Activated CD4-positive, alpha-beta memory T cell treated with anti-CD3 and anti-CD28 coated beads for 36 hours (primary cell): ENCODE measurements around the gene TNFRSF12A. TPM values are rescaled to one million over a fixed set of nuclear protein-coding genes. Genes with fewer than 3 reads are reported as not detected.

ENCODE experiments used
- total RNA-seq, 2 experiments: library from RNA; stranded (reverse); gene quantifications; one replicate each; pipeline ENCODE4 v1.2.3, GENCODE V29; 2021

Gene TNFRSF12A
- total RNA-seq, 2 experiments from 2014 or later: 6.5 to 8.6 TPM

Other genes with a start within 250 kb of the TNFRSF12A start
- gene ELOB, start 243.1 kb upstream of the TNFRSF12A start, total RNA-seq: 100 to 1,000 TPM; 165 to 175 TPM
- gene PRSS33, start 232.8 kb upstream of the TNFRSF12A start, total RNA-seq: not detected
- not detected for gene PRSS41, start 221.9 kb upstream of the TNFRSF12A start, total RNA-seq
- 1 to 10 TPM; 4.7 to 6.2 TPM for gene PRSS21, start 203.1 kb upstream of the TNFRSF12A start, total RNA-seq
- 1 to 10 TPM; 2.6 to 3.0 TPM for gene ZG16B, start 190.1 kb upstream of the TNFRSF12A start, total RNA-seq
- gene PRSS22, start 162.2 kb upstream of the TNFRSF12A start, total RNA-seq: under 1 TPM; 0.24 to 0.38 TPM
- gene FLYWCH2, start 137.2 kb upstream of the TNFRSF12A start, total RNA-seq: 10 to 100 TPM; 19.1 to 19.4 TPM
- gene FLYWCH1, start 108.4 kb upstream of the TNFRSF12A start, total RNA-seq: 10 to 100 TPM; 49.2 to 52.2 TPM
- not detected for gene KREMEN2, start 56.1 kb upstream of the TNFRSF12A start, total RNA-seq
- gene PAQR4, start 51.0 kb upstream of the TNFRSF12A start, total RNA-seq: 10 to 100 TPM; 37.0 to 37.9 TPM
- 100 to 1,000 TPM; 123 to 134 TPM for gene PKMYT1, start 39.9 kb upstream of the TNFRSF12A start, total RNA-seq
- not detected for gene CLDN9, start 7.4 kb upstream of the TNFRSF12A start, total RNA-seq
- gene CLDN6, start 2.2 kb upstream of the TNFRSF12A start, total RNA-seq: not detected
- gene HCFC1R1, start 3.6 kb downstream of the TNFRSF12A start, total RNA-seq: 10 to 100 TPM; 31.8 to 32.8 TPM
- gene THOC6, start 3.7 kb downstream of the TNFRSF12A start, total RNA-seq: 10 to 100 TPM; 41.2 to 42.7 TPM
- under 1 TPM; 0.40 to 0.46 TPM for gene BICDL2, start 16.6 kb downstream of the TNFRSF12A start, total RNA-seq
- 1 to 10 TPM; 2.2 TPM for gene MMP25, start 26.2 kb downstream of the TNFRSF12A start, total RNA-seq
- gene IL32, start 45.3 kb downstream of the TNFRSF12A start, total RNA-seq: 1,000 to 10,000 TPM; 2,504 to 2,532 TPM
- gene ZSCAN10, start 78.9 kb downstream of the TNFRSF12A start, total RNA-seq: under 1 TPM in 1 of 2 experiments, not detected in 1; 0.19 TPM
- gene ZNF205, start 92.2 kb downstream of the TNFRSF12A start, total RNA-seq: under 1 TPM in 1 of 2 experiments, not detected in 1; 0.21 TPM
- gene ZNF213, start 114.7 kb downstream of the TNFRSF12A start, total RNA-seq: 1 to 10 TPM; 9.0 TPM
- not detected for gene OR1F1, start 167.8 kb downstream of the TNFRSF12A start, total RNA-seq
- 10 to 100 TPM; 10.6 to 11.5 TPM for gene ZNF200, start 214.8 kb downstream of the TNFRSF12A start, total RNA-seq
- under 1 TPM; 0.07 to 0.17 TPM for gene MEFV, start 236.3 kb downstream of the TNFRSF12A start, total RNA-seq